Neural progenitor cell (in vitro differentiated cells): ENCODE measurements around the gene RBPMS2. TPM values are rescaled to one million over a fixed set of nuclear protein-coding genes. Genes with fewer than 3 reads are reported as not detected.
A peak's percentile ranks its signal among the peaks of the same experiment; 100 is the strongest.

Source experiments
- DNase-seq: peaks from one replicate; pipeline ENCODE4 v3.0.0-alpha.2; 2016; ENCODE audit warnings: low spot score
- H2AFZ ChIP-seq: fragments of 200-600 bp; sonication (generic); replicated peaks from 2 replicates; pipeline ENCODE4 v1.6.1; 2016; ENCODE audit warnings: antibody characterized with exemption
- H3F3A ChIP-seq: fragments of 200-600 bp; sonication (generic); 2 replicates; pipeline ENCODE4 v1.6.1; 2016; ENCODE audit warnings: antibody characterized with exemption, low read depth
- H3K27ac ChIP-seq: fragments of 200-600 bp; sonication (generic); 2 replicates; pipeline ENCODE4 v1.5.1; 2016; ENCODE audit warnings: mild to moderate bottlenecking
- H3K27me3 ChIP-seq: fragments of 200-600 bp; sonication (generic); 2 replicates; pipeline ENCODE4 v1.6.1; 2016; ENCODE audit warnings: mild to moderate bottlenecking, moderate library complexity
- H3K36me3 ChIP-seq: fragments of 200-600 bp; sonication (generic); 2 replicates; pipeline ENCODE4 v1.5.1; 2016
- H3K4me1 ChIP-seq: fragments of 200-600 bp; sonication (generic); 2 replicates; pipeline ENCODE4 v1.6.1; 2016; ENCODE audit warnings: mixed run types
- H3K4me2 ChIP-seq: fragments of 200-600 bp; sonication (generic); 2 replicates; pipeline ENCODE4 v1.6.1; 2016
- H3K4me3 ChIP-seq: fragments of 200-600 bp; sonication (generic); 2 replicates; pipeline ENCODE4 v1.5.1; 2016
- H3K79me2 ChIP-seq: fragments of 200-600 bp; sonication (generic); 2 replicates; pipeline ENCODE4 v1.6.1; 2016; ENCODE audit warnings: low read depth
- H3K9ac ChIP-seq: fragments of 200-600 bp; sonication (generic); 2 replicates; pipeline ENCODE4 v1.6.1; 2016
- H3K9me3 ChIP-seq: fragments of 200-600 bp; sonication (generic); 2 replicates; pipeline ENCODE4 v1.5.1; 2016; ENCODE audit warnings: low read depth
- H4K20me1 ChIP-seq: fragments of 200-600 bp; sonication (generic); 2 replicates; pipeline ENCODE4 v1.6.1; 2016; ENCODE audit warnings: low read depth
- H3K27ac Mint-ChIP-seq: 3 replicates; pipeline ENCODE4 v1.8.0; 2021; ENCODE audit warnings: mixed read lengths
- H3K27me3 Mint-ChIP-seq: 2 replicates; pipeline ENCODE4 v1.8.0; 2022; ENCODE audit warnings: low read depth, mild to moderate bottlenecking, inconsistent platforms, moderate library complexity, mixed read lengths; ENCODE audit not compliant: insufficient read depth
- H3K36me3 Mint-ChIP-seq: 3 replicates; pipeline ENCODE4 v1.8.0; 2021; ENCODE audit warnings: mixed read lengths
- H3K4me1 Mint-ChIP-seq: 3 replicates; pipeline ENCODE4 v1.8.0; 2021; ENCODE audit warnings: mixed read lengths
- H3K4me3 Mint-ChIP-seq: 3 replicates; pipeline ENCODE4 v1.8.0; 2021; ENCODE audit warnings: mild to moderate bottlenecking, moderate library complexity, mixed read lengths
- H3K9me3 Mint-ChIP-seq: 3 replicates; pipeline ENCODE4 v1.8.0; 2020; ENCODE audit warnings: mixed read lengths
- EZH2 ChIP-seq: fragments of 200-600 bp; sonication (generic); IDR thresholded peaks from 2 replicates; pipeline ENCODE4 v1.6.1; 2017; ENCODE audit warnings: antibody characterized with exemption, mild to moderate bottlenecking, moderate library complexity
- EZH2phosphoT487 ChIP-seq: fragments of 200-600 bp; sonication (generic); IDR thresholded peaks from 2 replicates; pipeline ENCODE4 v1.6.1; 2017; ENCODE audit warnings: antibody characterized with exemption
- total RNA-seq: library from RNA; depleted of rRNA; stranded (reverse); fragments of >200 nt; gene quantifications from 2 replicates; pipeline ENCODE4 v1.2.3, GENCODE V29; 2015; ENCODE audit warnings: low replicate concordance
- TF ChIP-seq, protein P1 (sequence below): fragments of 200-600 bp; sonication (generic); IDR thresholded peaks from 2 replicates; pipeline ENCODE4 v1.5.1; 2017; ENCODE audit warnings: antibody characterized with exemption, mild to moderate bottlenecking

The RBPMS2 gene
- total RNA-seq, 1 donor from 2014 or later, result 0.15 TPM

GRCh38 chr15:64806509-64806908 is 31.1 kb upstream of the RBPMS2 start:
- H3K27me3 Mint-ChIP-seq, result peaks cover 11% of the 10 kb centered on the region
- H3K4me2 ChIP-seq, result no peak overlapping the region
- no peak overlapping the region for H3K27ac ChIP-seq

DNA sequence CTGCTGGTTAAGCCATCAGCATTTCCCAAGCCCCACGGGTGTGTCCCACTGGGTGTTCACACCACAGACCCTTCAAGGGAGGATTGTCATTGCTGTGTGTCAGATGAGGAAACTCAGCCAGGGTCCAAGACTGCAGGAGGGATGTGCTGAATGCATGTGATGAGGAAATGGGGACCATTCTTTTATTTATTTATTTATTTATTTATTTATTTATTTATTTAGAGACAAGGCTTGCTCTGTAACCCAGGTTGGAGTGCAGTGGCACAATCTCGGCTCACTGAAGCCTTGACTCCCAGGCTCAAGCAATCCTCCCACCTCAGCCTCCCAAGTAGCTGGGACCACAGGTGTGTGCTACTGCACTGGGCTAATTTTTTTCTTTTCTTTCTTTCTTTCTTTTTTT is 29.2 kb upstream of the RBPMS2 start:
- peaks cover 35% of the 10 kb centered on the region for H3K4me1 ChIP-seq
- no peak overlapping the region for H3K9ac ChIP-seq
- H3K79me2 ChIP-seq, result no peaks in the 10 kb centered on the region
- no peak overlapping the region for H3K27ac ChIP-seq
- no peaks in the 10 kb centered on the region for H4K20me1 ChIP-seq
- H3K27ac Mint-ChIP-seq, result no peak overlapping the region
- H3K4me3 ChIP-seq, result no peak overlapping the region
- H3K36me3 ChIP-seq, result no peaks in the 10 kb centered on the region
- H2AFZ ChIP-seq, result no peak overlapping the region
- H3K9me3 Mint-ChIP-seq, result peaks cover 2% of the 10 kb centered on the region
- no peaks in the 10 kb centered on the region for H3K9me3 ChIP-seq
- TF ChIP-seq EZH2phosphoT487 (no peak), EZH2 (no peak)
- TF ChIP-seq, protein P1, sequence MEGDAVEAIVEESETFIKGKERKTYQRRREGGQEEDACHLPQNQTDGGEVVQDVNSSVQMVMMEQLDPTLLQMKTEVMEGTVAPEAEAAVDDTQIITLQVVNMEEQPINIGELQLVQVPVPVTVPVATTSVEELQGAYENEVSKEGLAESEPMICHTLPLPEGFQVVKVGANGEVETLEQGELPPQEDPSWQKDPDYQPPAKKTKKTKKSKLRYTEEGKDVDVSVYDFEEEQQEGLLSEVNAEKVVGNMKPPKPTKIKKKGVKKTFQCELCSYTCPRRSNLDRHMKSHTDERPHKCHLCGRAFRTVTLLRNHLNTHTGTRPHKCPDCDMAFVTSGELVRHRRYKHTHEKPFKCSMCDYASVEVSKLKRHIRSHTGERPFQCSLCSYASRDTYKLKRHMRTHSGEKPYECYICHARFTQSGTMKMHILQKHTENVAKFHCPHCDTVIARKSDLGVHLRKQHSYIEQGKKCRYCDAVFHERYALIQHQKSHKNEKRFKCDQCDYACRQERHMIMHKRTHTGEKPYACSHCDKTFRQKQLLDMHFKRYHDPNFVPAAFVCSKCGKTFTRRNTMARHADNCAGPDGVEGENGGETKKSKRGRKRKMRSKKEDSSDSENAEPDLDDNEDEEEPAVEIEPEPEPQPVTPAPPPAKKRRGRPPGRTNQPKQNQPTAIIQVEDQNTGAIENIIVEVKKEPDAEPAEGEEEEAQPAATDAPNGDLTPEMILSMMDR, result no peak
- H3K27me3 ChIP-seq, result no peaks in the 10 kb centered on the region
- no peak for DNase-seq
- H3K4me1 Mint-ChIP-seq, result peaks cover 34% of the 10 kb centered on the region
- no peaks in the 10 kb centered on the region for H3K36me3 Mint-ChIP-seq
- peaks cover 8% of the 10 kb centered on the region for H3K27me3 Mint-ChIP-seq
- peaks cover 45% of the 10 kb centered on the region for H3F3A ChIP-seq
- H3K4me3 Mint-ChIP-seq, result no peak overlapping the region
- no peak overlapping the region for H3K4me2 ChIP-seq

More at GRCh38 chr15:64806509-64806908, 31.1 kb upstream of the RBPMS2 start:
- Mint-ChIP-seq H3K36me3 (no peaks in the 10 kb centered on the region), H3K4me1 (peaks cover 50% of the 10 kb centered on the region), H3K4me3 (no peak overlapping the region), H3K27ac (peak overlapping the region; percentile 83), H3K9me3 (no peaks in the 10 kb centered on the region)
- DNase-seq, result no peak
- Histone ChIP-seq H3K4me3 (no peak overlapping the region), H3K9me3 (no peaks in the 10 kb centered on the region), H3K79me2 (no peaks in the 10 kb centered on the region), H2AFZ (no peak overlapping the region), H4K20me1 (no peaks in the 10 kb centered on the region), H3K27me3 (no peaks in the 10 kb centered on the region), H3K9ac (no peak overlapping the region), H3F3A (peaks cover 62% of the 10 kb centered on the region), H3K36me3 (no peaks in the 10 kb centered on the region), H3K4me1 (peaks cover 52% of the 10 kb centered on the region)
- TF ChIP-seq EZH2phosphoT487 (no peak), EZH2 (no peak)
- TF ChIP-seq, protein P1, result no peak

DNA sequence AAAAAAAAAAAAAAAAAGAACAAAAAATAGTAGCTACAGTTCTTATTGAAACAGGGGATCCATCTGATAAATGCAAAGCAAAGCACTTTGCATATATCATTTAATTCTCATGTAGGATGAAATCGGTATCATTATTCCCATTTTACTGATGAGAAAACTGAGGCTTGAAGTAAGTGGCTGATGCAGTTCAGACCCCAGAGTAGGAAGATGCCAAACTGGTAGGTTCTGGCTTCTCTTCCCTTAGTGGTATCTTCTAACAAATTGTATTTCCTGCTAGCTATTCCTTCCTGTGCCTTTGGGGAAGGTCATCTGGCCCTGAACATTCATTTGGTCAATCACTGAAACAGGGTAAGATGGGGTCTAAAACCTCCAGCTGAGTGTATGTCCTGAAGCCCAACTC is 28.1 kb upstream of the RBPMS2 start:
- H3K27ac ChIP-seq, result no peak overlapping the region
- TF ChIP-seq, protein P1, result no peak
- no peak for TF ChIP-seq EZH2
- no peak for TF ChIP-seq EZH2phosphoT487
- no peak overlapping the region for H3K27ac Mint-ChIP-seq

More for the DNA sequence above, 28.1 kb upstream of the RBPMS2 start:
- DNase-seq, result no peak
- no peak overlapping the region for H3K4me2 ChIP-seq
- no peaks in the 10 kb centered on the region for H3K36me3 ChIP-seq
- no peak overlapping the region for H3K4me3 ChIP-seq
- peaks cover 34% of the 10 kb centered on the region for H3F3A ChIP-seq
- no peaks in the 10 kb centered on the region for H3K36me3 Mint-ChIP-seq
- no peaks in the 10 kb centered on the region for H4K20me1 ChIP-seq
- H3K4me3 Mint-ChIP-seq, result no peak overlapping the region
- no peaks in the 10 kb centered on the region for H3K79me2 ChIP-seq
- no peaks in the 10 kb centered on the region for H3K9me3 ChIP-seq
- H3K9me3 Mint-ChIP-seq, result peaks cover 2% of the 10 kb centered on the region
- peaks cover 24% of the 10 kb centered on the region for H3K4me1 ChIP-seq
- H3K4me1 Mint-ChIP-seq, result peaks cover 27% of the 10 kb centered on the region
- no peaks in the 10 kb centered on the region for H3K27me3 ChIP-seq
- peaks cover 7% of the 10 kb centered on the region for H3K27me3 Mint-ChIP-seq
- no peak overlapping the region for H3K9ac ChIP-seq
- no peak overlapping the region for H2AFZ ChIP-seq
